SJSA1 (cell line): ENCODE results near the gene PLAAT5. TPM values are rescaled to one million over a fixed set of nuclear protein-coding genes. Genes with fewer than 3 reads are reported as not detected.

Source experiments
- DNase-seq, 2 experiments: peaks; one replicate each; pipeline ENCODE4 v3.0.0-alpha.2; 2015 to 2020; ENCODE audit warnings: low spot score in 2 of 2, low read depth in 1 of 2
- H3K27ac ChIP-seq: fragments of 250-450 bp; sonication (Bioruptor Pico); 2 replicates; pipeline ENCODE4 v1.5.1; 2020; ENCODE audit warnings: mild to moderate bottlenecking, moderate library complexity
- H3K27me3 ChIP-seq: fragments of 250-450 bp; sonication (Bioruptor Pico); replicated peaks from 2 replicates; pipeline ENCODE4 v1.5.1; 2020; ENCODE audit warnings: mild to moderate bottlenecking, moderate library complexity
- H3K36me3 ChIP-seq: fragments of 250-450 bp; sonication (Bioruptor Pico); 2 replicates; pipeline ENCODE4 v1.5.1; 2020; ENCODE audit warnings: mild to moderate bottlenecking
- H3K4me1 ChIP-seq: fragments of 250-450 bp; sonication (Bioruptor Pico); replicated peaks from 2 replicates; pipeline ENCODE4 v1.6.1; 2021; ENCODE audit warnings: mild to moderate bottlenecking
- H3K4me3 ChIP-seq: fragments of 250-450 bp; sonication (Bioruptor Pico); 2 replicates; pipeline ENCODE4 v1.5.1; 2020; ENCODE audit warnings: mild to moderate bottlenecking
- H3K9me3 ChIP-seq: fragments of 250-450 bp; sonication (Bioruptor Pico); replicated peaks from 2 replicates; pipeline ENCODE4 v1.5.1; 2020; ENCODE audit warnings: mild to moderate bottlenecking
- total RNA-seq: library from RNA; depleted of rRNA; stranded (reverse); fragments of >200 nt; shearing (Covaris generic); gene quantifications from 2 replicates; pipeline ENCODE4 v1.2.3, GENCODE V29; 2014

The PLAAT5 gene
- total RNA-seq, 1 experiment from 2014 or later, result 0.24 TPM

- Histone ChIP-seq H3K4me1 (peaks cover 37% of the 10 kb centered on the region), H3K27me3 (no peaks in the 10 kb centered on the region), H3K9me3 (no peaks in the 10 kb centered on the region), H3K27ac (no peak overlapping the region), H3K4me3 (no peak overlapping the region), H3K36me3 (no peaks in the 10 kb centered on the region)
- DNase-seq, result no peak
These were observed 15.9 kb upstream of the PLAAT5 start for GRCh38 chr11:63506876-63507275.

GRCh38 chr11:63505857-63506528, 15.0 kb upstream of the PLAAT5 start, which contains the start of gene LGALS12:
LGALS12 (plus strand) TSS chr11:63506084; CDS start chr11:63506459, 375 bp downstream.
- Histone ChIP-seq H3K36me3 (no peaks in the 10 kb centered on the region), H3K9me3 (no peaks in the 10 kb centered on the region), H3K27me3 (no peaks in the 10 kb centered on the region), H3K4me3 (no peak within 1 kb of the TSS), H3K4me1 (peaks cover 28% of the 10 kb centered on the region), H3K27ac (no peak within 1 kb of the TSS)
- no peak for DNase-seq

- Histone ChIP-seq H3K36me3 (no peaks in the 10 kb centered on the region), H3K4me3 (no peak overlapping the region)
- no peak for DNase-seq
These were observed 14.1 kb upstream of the PLAAT5 start for GRCh38 chr11:63504933-63505586.

DNA sequence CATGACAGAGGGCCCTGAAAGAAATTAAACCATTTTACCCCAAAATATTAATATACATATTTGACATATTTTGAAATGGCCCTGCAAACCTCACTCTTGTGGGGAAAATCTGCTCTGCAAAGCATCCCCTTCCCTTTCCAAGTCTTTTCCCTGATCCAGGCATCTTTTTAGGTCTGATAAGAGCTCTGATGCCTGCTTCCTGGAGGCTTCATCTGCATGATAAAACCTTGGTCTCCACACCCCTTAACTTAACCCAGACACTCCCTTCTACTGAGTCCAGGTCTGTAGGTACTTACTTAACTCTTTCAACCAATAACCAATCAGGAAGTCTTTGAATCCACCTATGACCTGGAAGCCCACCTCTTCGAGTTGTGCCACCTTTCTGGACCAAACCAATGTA, 13.1 kb upstream of the PLAAT5 start:
- Histone ChIP-seq H3K9me3 (peaks cover 3% of the 10 kb centered on the region; the same call in 1 of the 2 replicates), H3K4me3 (no peak overlapping the region), H3K36me3 (no peaks in the 10 kb centered on the region), H3K27ac (no peak overlapping the region), H3K27me3 (no peaks in the 10 kb centered on the region), H3K4me1 (peaks cover 12% of the 10 kb centered on the region)
- DNase-seq, result no peak

More at GRCh38 chr11:63504933-63505586, 14.1 kb upstream of the PLAAT5 start:
- peaks cover 2% of the 10 kb centered on the region; the same call in 1 of the 2 replicates for H3K9me3 ChIP-seq
- no peaks in the 10 kb centered on the region for H3K27me3 ChIP-seq
- H3K27ac ChIP-seq, result no peak overlapping the region
- H3K4me1 ChIP-seq, result peaks cover 19% of the 10 kb centered on the region

GRCh38 chr11:63503492-63503891, 12.5 kb upstream of the PLAAT5 start:
- Histone ChIP-seq H3K27me3 (no peaks in the 10 kb centered on the region), H3K27ac (no peak overlapping the region), H3K9me3 (peaks cover 7% of the 10 kb centered on the region), H3K4me3 (no peak overlapping the region), H3K4me1 (peaks cover 12% of the 10 kb centered on the region), H3K36me3 (no peaks in the 10 kb centered on the region)
- no peak for DNase-seq

- H3K27me3 ChIP-seq, result no peaks in the 10 kb centered on the region
- DNase-seq, result no peak
These were observed 11.4 kb upstream of the PLAAT5 start for GRCh38 chr11:63502252-63502820.

DNA sequence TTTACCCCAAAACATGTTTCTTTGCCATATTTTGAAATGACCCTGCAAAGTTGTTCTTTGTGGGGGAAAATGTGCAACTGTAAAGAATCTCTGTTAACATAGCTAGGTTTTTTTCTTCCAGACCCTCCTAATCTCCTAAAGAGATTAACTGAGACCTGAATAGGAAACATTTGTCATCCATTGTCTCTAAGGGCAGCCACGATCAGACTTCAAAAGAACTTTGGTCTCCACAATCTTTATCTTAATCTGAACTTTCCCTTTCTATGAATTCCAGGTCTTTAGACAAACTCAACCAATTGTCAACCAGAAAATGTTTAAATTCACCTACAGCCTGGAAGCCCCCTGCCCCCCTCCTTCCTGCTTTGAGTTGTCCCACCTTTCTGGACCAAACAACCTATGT, 10.3 kb upstream of the PLAAT5 start:
- Histone ChIP-seq H3K9me3 (peaks cover 9% of the 10 kb centered on the region), H3K27ac (no peak overlapping the region), H3K27me3 (no peaks in the 10 kb centered on the region), H3K4me3 (no peak overlapping the region), H3K4me1 (peaks cover 9% of the 10 kb centered on the region), H3K36me3 (no peaks in the 10 kb centered on the region)
- no peak for DNase-seq

More at GRCh38 chr11:63502252-63502820, 11.4 kb upstream of the PLAAT5 start:
- Histone ChIP-seq H3K27ac (no peak overlapping the region), H3K36me3 (no peaks in the 10 kb centered on the region), H3K4me3 (no peak overlapping the region), H3K4me1 (peaks cover 12% of the 10 kb centered on the region), H3K9me3 (peaks cover 9% of the 10 kb centered on the region)

- no peaks in the 10 kb centered on the region for H3K27me3 ChIP-seq
These were observed 8.9 kb upstream of the PLAAT5 start for GRCh38 chr11:63499874-63500273.

GRCh38 chr11:63494975-63495374, 4.0 kb upstream of the PLAAT5 start:
- Histone ChIP-seq H3K27me3 (no peaks in the 10 kb centered on the region), H3K27ac (no peak overlapping the region), H3K36me3 (no peaks in the 10 kb centered on the region), H3K9me3 (peaks cover 6% of the 10 kb centered on the region), H3K4me3 (no peak overlapping the region), H3K4me1 (peaks cover 11% of the 10 kb centered on the region)
- DNase-seq, result no peak

More at GRCh38 chr11:63499874-63500273, 8.9 kb upstream of the PLAAT5 start:
- Histone ChIP-seq H3K9me3 (peaks cover 9% of the 10 kb centered on the region), H3K27ac (no peak overlapping the region), H3K4me3 (no peak overlapping the region), H3K36me3 (no peaks in the 10 kb centered on the region), H3K4me1 (no peaks in the 10 kb centered on the region)
- no peak for DNase-seq

- no peak overlapping the region for H3K4me3 ChIP-seq
- H3K27ac ChIP-seq, result no peak overlapping the region
- no peaks in the 10 kb centered on the region for H3K9me3 ChIP-seq
- no peaks in the 10 kb centered on the region for H3K27me3 ChIP-seq
- no peaks in the 10 kb centered on the region for H3K36me3 ChIP-seq
- H3K4me1 ChIP-seq, result peaks cover 25% of the 10 kb centered on the region
- DNase-seq, result no peak
These were observed 2.2 kb upstream of the PLAAT5 start for GRCh38 chr11:63493127-63493526.

DNA sequence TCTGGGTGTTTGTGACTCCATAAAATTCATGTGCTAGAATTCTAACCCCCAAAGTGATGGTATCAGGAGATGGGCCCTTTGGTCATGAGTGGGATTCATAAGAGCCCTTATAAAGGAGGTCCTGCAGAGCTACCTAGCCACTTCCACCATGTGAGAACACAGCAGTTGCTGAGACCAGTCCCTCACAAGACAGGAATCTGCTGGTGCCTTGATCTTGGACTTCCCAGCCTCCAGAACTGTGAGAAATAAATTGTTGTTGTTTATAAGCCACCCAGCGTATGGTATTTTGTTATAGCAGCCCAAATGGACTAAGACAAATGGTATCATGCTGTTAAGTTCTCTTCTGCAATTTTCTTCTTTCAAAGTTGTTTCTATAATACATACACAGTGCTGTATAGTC, 1.5 kb upstream of the PLAAT5 start:
- DNase-seq, result no peak
- Histone ChIP-seq H3K27me3 (no peaks in the 10 kb centered on the region), H3K4me1 (peaks cover 25% of the 10 kb centered on the region), H3K36me3 (no peaks in the 10 kb centered on the region), H3K9me3 (no peaks in the 10 kb centered on the region), H3K27ac (no peak overlapping the region), H3K4me3 (no peak overlapping the region)

- no peaks in the 10 kb centered on the region for H3K36me3 ChIP-seq
- DNase-seq, result no peak
- peaks cover 25% of the 10 kb centered on the region for H3K4me1 ChIP-seq
- no peak overlapping the region for H3K4me3 ChIP-seq
- no peaks in the 10 kb centered on the region for H3K9me3 ChIP-seq
- H3K27me3 ChIP-seq, result no peaks in the 10 kb centered on the region
- no peak overlapping the region for H3K27ac ChIP-seq
These were observed 837 bp upstream of the PLAAT5 start for GRCh38 chr11:63491636-63492372.

DNA sequence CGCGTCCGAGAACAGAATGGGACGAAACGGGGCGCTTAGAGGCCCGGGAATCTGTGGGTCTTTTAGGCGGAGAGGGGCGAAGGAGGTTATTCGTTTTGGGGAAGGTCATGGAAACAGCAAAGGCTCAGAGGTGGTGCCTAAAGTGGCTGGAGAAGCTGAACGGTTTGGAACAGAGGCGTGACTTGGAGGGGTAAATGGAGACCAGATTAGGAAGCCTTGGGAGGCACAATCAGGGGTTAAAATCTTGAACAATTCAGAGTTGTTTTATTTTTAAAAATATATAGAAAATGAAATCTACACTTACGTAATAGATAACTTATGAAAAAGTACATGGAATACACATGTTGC, 247 bp upstream of the PLAAT5 start:
- DNase-seq, result no peak
- Histone ChIP-seq H3K36me3 (no peaks in the 10 kb centered on the region), H3K27me3 (no peaks in the 10 kb centered on the region), H3K9me3 (no peaks in the 10 kb centered on the region), H3K27ac (no peak overlapping the region), H3K4me3 (peak overlapping the region; percentile 23), H3K4me1 (peaks cover 25% of the 10 kb centered on the region)

- no peak overlapping the region for H3K4me3 ChIP-seq
- no peak overlapping the region for H3K27ac ChIP-seq
- DNase-seq, result peak; percentile 74 to 76
- H3K36me3 ChIP-seq, result no peaks in the 10 kb centered on the region
- no peaks in the 10 kb centered on the region for H3K27me3 ChIP-seq
- H3K4me1 ChIP-seq, result peaks cover 25% of the 10 kb centered on the region
- no peaks in the 10 kb centered on the region for H3K9me3 ChIP-seq
These were observed 1.1 kb downstream of the PLAAT5 start for GRCh38 chr11:63489879-63490278.
